ENCODE data around the gene JMJD6. TPM values are rescaled to one million over a fixed set of nuclear protein-coding genes. Genes with fewer than 3 reads are reported as not detected.

The JMJD6 gene
- total RNA-seq, 1 experiment from 2014 or later: 60.0 TPM

GRCh38 chr17:76716146-76716838 lies 10.1 kb downstream of the JMJD6 start:
- Histone ChIP-seq H3K9me3 (ENCODE audit: control insufficient read depth, insufficient read depth, low read depth, low read length) (no peaks in the 10 kb centered on the region), H3K36me3 (ENCODE audit: control insufficient read depth, insufficient read depth, low read length) (peaks cover 17% of the 10 kb centered on the region), H3K27me3 (ENCODE audit: control insufficient read depth, insufficient read depth, low read length) (no peaks in the 10 kb centered on the region), H3K27ac (ENCODE audit: low read length) (no peak overlapping the region), H3K4me1 (ENCODE audit: control insufficient read depth, insufficient read depth, low read length) (peaks cover 8% of the 10 kb centered on the region), H3K4me3 (ENCODE audit: low read depth in 2 of 2, low read length in 2 of 2) (no peak overlapping the region)
- in situ Hi-C loops (cut with HindIII; ENCODE audit: low pct_unique_long_range_greater_than_20kb, low sequenced_read_pairs) (no loop called here), intact Hi-C loops (cut with micrococcal nuclease; ENCODE audit: unreplicated experiment) (no loop called here)
- TF ChIP-seq SIN3A (IDR thresholded peaks at IDR 0.05; ENCODE audit: borderline replicate concordance, insufficient read depth, low read depth, low read length) (no peak), POLR2AphosphoS5 (IDR thresholded peaks at IDR 0.05; ENCODE audit: low read depth, low read length) (no peak; the same call in 1 of the 2 replicates), CTCF (IDR thresholded peaks at IDR 0.05) (no peak), TCF7L2 (IDR thresholded peaks at IDR 0.05; ENCODE audit: low read depth, low read length) (no peak)
- TF ChIP-seq, protein P1, sequence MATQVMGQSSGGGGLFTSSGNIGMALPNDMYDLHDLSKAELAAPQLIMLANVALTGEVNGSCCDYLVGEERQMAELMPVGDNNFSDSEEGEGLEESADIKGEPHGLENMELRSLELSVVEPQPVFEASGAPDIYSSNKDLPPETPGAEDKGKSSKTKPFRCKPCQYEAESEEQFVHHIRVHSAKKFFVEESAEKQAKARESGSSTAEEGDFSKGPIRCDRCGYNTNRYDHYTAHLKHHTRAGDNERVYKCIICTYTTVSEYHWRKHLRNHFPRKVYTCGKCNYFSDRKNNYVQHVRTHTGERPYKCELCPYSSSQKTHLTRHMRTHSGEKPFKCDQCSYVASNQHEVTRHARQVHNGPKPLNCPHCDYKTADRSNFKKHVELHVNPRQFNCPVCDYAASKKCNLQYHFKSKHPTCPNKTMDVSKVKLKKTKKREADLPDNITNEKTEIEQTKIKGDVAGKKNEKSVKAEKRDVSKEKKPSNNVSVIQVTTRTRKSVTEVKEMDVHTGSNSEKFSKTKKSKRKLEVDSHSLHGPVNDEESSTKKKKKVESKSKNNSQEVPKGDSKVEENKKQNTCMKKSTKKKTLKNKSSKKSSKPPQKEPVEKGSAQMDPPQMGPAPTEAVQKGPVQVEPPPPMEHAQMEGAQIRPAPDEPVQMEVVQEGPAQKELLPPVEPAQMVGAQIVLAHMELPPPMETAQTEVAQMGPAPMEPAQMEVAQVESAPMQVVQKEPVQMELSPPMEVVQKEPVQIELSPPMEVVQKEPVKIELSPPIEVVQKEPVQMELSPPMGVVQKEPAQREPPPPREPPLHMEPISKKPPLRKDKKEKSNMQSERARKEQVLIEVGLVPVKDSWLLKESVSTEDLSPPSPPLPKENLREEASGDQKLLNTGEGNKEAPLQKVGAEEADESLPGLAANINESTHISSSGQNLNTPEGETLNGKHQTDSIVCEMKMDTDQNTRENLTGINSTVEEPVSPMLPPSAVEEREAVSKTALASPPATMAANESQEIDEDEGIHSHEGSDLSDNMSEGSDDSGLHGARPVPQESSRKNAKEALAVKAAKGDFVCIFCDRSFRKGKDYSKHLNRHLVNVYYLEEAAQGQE (IDR thresholded peaks at IDR 0.05; ENCODE audit: insufficient read depth in 1 of 2, low read depth in 2 of 2, low read length in 1 of 2): no peak
- ChIA-PET CTCF (no interaction called here), POLR2A (interaction anchor here (0.6 kb wide), 2 partner anchors 19 kb away, joined by 3 to 9 read pairs; no protein-coding TSS in a partner anchor)
- BruUV-seq (replicated peaks): no TSS peak
- ATAC-seq: no peak
- no peak for DNase-seq (ENCODE audit: low read depth, low spot score)

DNA sequence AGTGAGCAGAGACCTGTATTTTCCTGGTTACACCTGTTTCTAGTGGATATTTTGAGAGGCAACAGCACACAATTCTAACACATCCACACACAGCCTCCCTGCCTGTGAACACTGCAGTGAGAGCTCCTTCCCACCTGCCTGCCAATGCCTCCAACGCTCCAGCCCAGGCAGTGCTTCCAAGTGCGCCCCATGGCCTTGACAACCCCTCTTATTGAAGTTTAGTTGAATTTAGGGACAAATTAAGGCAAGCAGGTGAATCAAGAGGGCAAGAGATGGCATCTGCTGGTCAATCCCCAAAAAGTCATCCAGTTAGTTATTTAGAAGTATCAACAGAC lies 10.9 kb downstream of the JMJD6 start:
- Histone ChIP-seq H3K4me1 (ENCODE audit: control insufficient read depth, insufficient read depth, low read length) (peaks cover 11% of the 10 kb centered on the region), H3K4me3 (ENCODE audit: low read depth in 2 of 2, low read length in 2 of 2) (no peak overlapping the region), H3K9me3 (ENCODE audit: control insufficient read depth, insufficient read depth, low read depth, low read length) (no peaks in the 10 kb centered on the region), H3K27me3 (ENCODE audit: control insufficient read depth, insufficient read depth, low read length) (no peaks in the 10 kb centered on the region), H3K27ac (ENCODE audit: low read length) (no peak overlapping the region), H3K36me3 (ENCODE audit: control insufficient read depth, insufficient read depth, low read length) (peaks cover 8% of the 10 kb centered on the region; the same call in 1 of the 2 replicates)
- ChIA-PET CTCF (no interaction called here), POLR2A (no interaction called here)
- ATAC-seq (no peak), DNase-seq (ENCODE audit: low read depth, low spot score) (no peak)
- TF ChIP-seq, protein P1 (IDR thresholded peaks at IDR 0.05; ENCODE audit: insufficient read depth in 1 of 2, low read depth in 2 of 2, low read length in 1 of 2): no peak
- no peak for TF ChIP-seq TCF7L2 (IDR thresholded peaks at IDR 0.05; ENCODE audit: low read depth, low read length)
- TF ChIP-seq CTCF (IDR thresholded peaks at IDR 0.05): no peak
- no peak for TF ChIP-seq SIN3A (IDR thresholded peaks at IDR 0.05; ENCODE audit: borderline replicate concordance, insufficient read depth, low read depth, low read length)
- no peak for TF ChIP-seq POLR2AphosphoS5 (IDR thresholded peaks at IDR 0.05; ENCODE audit: low read depth, low read length)
- BruUV-seq (replicated peaks): no TSS peak
- in situ Hi-C loops (cut with HindIII; ENCODE audit: low pct_unique_long_range_greater_than_20kb, low sequenced_read_pairs): no loop called here
- intact Hi-C loops (cut with micrococcal nuclease; ENCODE audit: unreplicated experiment): no loop called here
